ENCODE results near the gene CD52. TPM values are rescaled to one million over a fixed set of nuclear protein-coding genes. Genes with fewer than 3 reads are reported as not detected.
"Not testable (repeated sequence)": the region's sequence is repeated elsewhere in the genome, so short reads cannot be mapped to it uniquely, and the experiment has no call there.

CD52 gene
- total and polyA plus RNA-seq, 12 donors, result 2.5 to 239 (median 5.6) TPM; not detected in 2

- Histone ChIP-seq H3K27me3 (no peaks in the 10 kb centered on the region), H3K4me1 (replicated peaks in 1 of 2) (peaks cover 0 to 19% of the 10 kb centered on the region in 2 donors), H3K9me3 (replicated peaks in 1 of 3) (no peaks in the 10 kb centered on the region), H3K27ac (peak overlapping the region in 3 of 5 donors; percentile 21 to 78 (median 35)), H3K4me3 (no peak overlapping the region), H3K36me3 (replicated peaks in 1 of 2) (no peaks in the 10 kb centered on the region)
- WGBS, 4 donors, result 80 to 87% (median 83%) methylated on average over 9 to 11 of the region's 11 CpGs
- DNase-seq, result peak in 1 of 7 donors; percentile 66
- TF ChIP-seq, protein P1, sequence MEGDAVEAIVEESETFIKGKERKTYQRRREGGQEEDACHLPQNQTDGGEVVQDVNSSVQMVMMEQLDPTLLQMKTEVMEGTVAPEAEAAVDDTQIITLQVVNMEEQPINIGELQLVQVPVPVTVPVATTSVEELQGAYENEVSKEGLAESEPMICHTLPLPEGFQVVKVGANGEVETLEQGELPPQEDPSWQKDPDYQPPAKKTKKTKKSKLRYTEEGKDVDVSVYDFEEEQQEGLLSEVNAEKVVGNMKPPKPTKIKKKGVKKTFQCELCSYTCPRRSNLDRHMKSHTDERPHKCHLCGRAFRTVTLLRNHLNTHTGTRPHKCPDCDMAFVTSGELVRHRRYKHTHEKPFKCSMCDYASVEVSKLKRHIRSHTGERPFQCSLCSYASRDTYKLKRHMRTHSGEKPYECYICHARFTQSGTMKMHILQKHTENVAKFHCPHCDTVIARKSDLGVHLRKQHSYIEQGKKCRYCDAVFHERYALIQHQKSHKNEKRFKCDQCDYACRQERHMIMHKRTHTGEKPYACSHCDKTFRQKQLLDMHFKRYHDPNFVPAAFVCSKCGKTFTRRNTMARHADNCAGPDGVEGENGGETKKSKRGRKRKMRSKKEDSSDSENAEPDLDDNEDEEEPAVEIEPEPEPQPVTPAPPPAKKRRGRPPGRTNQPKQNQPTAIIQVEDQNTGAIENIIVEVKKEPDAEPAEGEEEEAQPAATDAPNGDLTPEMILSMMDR (IDR thresholded peaks at IDR 0.05), result no peak
- TF ChIP-seq POLR2A (IDR thresholded peaks at IDR 0.05), result no peak
- intact Hi-C loops (cut with DNase I), result no loop called here
Observed at GRCh38 chr1:26290882-26291261, 26.9 kb upstream of the CD52 start.

- WGBS, 4 donors, result 93 to 100% methylated on average over 3 of the region's 3 CpGs; no CpG with 5 or more reads in 2 of the 4 donors
- H3K27ac ChIP-seq, result no peak overlapping the region
- H3K9me3 ChIP-seq (replicated peaks in 1 of 3), result no peaks in the 10 kb centered on the region
- intact Hi-C loops (cut with DNase I), result no loop called here
- no peak for DNase-seq
- no peaks in the 10 kb centered on the region for H3K27me3 ChIP-seq
- H3K4me1 ChIP-seq (replicated peaks in 1 of 2), result peaks cover 0 to 19% of the 10 kb centered on the region in 2 donors
- no peak overlapping the region for H3K4me3 ChIP-seq
- no peaks in the 10 kb centered on the region for H3K36me3 ChIP-seq (replicated peaks in 1 of 2)
- TF ChIP-seq, protein P1 (IDR thresholded peaks at IDR 0.05), result no peak
- TF ChIP-seq POLR2A (IDR thresholded peaks at IDR 0.05), result no peak
Observed at GRCh38 chr1:26291433-26291832, 26.3 kb upstream of the CD52 start.

DNA sequence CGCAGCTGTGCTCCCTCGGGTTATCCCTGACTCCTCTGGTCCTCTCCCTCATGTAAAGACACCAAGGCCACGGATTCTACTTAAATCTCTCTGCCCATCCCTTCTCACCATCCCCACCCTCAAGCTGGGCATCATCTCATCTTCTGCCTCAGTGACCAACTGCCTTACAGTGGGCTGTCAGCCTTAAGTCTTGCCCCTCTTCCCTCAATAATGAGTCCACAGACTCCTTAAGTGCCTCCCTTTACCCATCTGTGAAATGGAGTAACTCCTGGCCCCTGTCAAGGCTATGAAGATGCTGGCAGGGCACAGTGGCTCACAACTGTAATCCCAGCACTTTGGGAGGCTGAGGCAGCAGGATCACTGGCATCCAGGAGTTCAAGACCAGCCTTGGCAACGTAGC lies 25.8 kb upstream of the CD52 start:
- H3K27me3 ChIP-seq, result no peaks in the 10 kb centered on the region
- H3K9me3 ChIP-seq (replicated peaks in 1 of 3), result no peaks in the 10 kb centered on the region
- no peaks in the 10 kb centered on the region for H3K36me3 ChIP-seq (replicated peaks in 1 of 2)
- H3K4me1 ChIP-seq (replicated peaks in 1 of 2), result peaks cover 0 to 19% of the 10 kb centered on the region in 2 donors
- no peak overlapping the region for H3K27ac ChIP-seq
- intact Hi-C loops (cut with DNase I), result no loop called here
- DNase-seq, result no peak
- H3K4me3 ChIP-seq, result no peak overlapping the region
- TF ChIP-seq, protein P1 (IDR thresholded peaks at IDR 0.05), result no peak
- TF ChIP-seq POLR2A (IDR thresholded peaks at IDR 0.05), result no peak
- WGBS, 4 donors, result 92 to 96% (median 93%) methylated on average over 4 of the region's 4 CpGs

GRCh38 chr1:26292735-26293134 lies 25.0 kb upstream of the CD52 start:
- H3K4me3 ChIP-seq; H3K36me3 ChIP-seq (replicated peaks in 1 of 2); H3K9me3 ChIP-seq (replicated peaks in 1 of 3); intact Hi-C loops (cut with DNase I); H3K27ac ChIP-seq; H3K27me3 ChIP-seq; DNase-seq: not testable (repeated sequence)
- H3K4me1 ChIP-seq (replicated peaks in 1 of 2), result peaks cover 0 to 19% of the 10 kb centered on the region in 2 donors
- 82 to 94% (median 86%) methylated on average over 5 of the region's 5 CpGs for WGBS, 4 donors

DNA sequence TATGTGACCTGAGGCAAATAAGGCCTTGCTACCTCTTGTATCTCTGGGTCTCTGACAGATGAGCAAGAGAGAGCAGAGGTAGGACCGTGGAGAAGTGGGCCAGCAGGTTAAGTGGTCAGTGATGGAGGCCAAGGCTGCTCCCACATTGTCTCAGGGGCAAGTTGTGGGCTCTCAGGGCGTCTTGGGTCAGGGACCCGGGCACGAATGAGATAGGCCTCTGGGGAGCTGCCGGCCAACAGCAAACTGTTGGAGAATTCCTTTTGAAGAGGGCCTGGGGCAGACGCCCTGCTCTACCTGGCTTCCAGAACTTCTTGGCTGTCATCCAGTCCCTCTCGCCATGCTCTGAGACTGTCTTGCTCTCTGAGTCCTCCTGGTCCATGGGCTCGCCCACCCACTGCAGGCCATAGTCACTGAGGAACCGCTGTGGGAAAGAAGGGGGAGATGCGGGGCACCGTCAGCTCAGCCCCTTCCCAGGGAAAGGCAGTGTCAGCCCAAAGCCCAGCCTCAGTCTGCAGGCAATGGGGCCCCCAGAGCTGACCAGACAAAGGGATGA lies 23.8 kb upstream of the CD52 start:
- Histone ChIP-seq H3K27ac (no peak overlapping the region), H3K9me3 (replicated peaks in 1 of 3) (no peaks in the 10 kb centered on the region), H3K27me3 (no peaks in the 10 kb centered on the region), H3K36me3 (replicated peaks in 1 of 2) (no peaks in the 10 kb centered on the region), H3K4me1 (replicated peaks in 1 of 2) (peaks cover 0 to 12% of the 10 kb centered on the region in 2 donors), H3K4me3 (no peak overlapping the region)
- WGBS, 4 donors, result 86 to 87% (median 86%) methylated on average over 10 to 11 of the region's 11 CpGs
- TF ChIP-seq, protein P1 (IDR thresholded peaks at IDR 0.05), result no peak
- no peak for TF ChIP-seq POLR2A (IDR thresholded peaks at IDR 0.05)
- intact Hi-C loops (cut with DNase I), result no loop called here
- no peak for DNase-seq

Measured in adrenal gland (tissue), 12 donors.